A549 (cell line): Measurements from ENCODE around the gene ARL4D. TPM values are rescaled to one million over a fixed set of nuclear protein-coding genes. Genes with fewer than 3 reads are reported as not detected.
"Not testable (repeated sequence)": the region's sequence is repeated elsewhere in the genome, so short reads cannot be mapped to it uniquely, and the experiment has no call there.

ENCODE experiments used
- ATAC-seq, 2 experiments: fragments of 200-7000 bp in 1 of 2; fragments of >200 bp in 1 of 2; cut with Nextera tagmentation in 1 of 2; cut with Tn5 transposase in 1 of 2; 3 replicates each; pipeline versions ENCODE4 v1.8.0 to v1.9.1; 2018 to 2020; ENCODE audit warnings: mild to moderate bottlenecking in 1 of 2, moderate library complexity in 1 of 2
- CTCF ChIA-PET: fragments of 300-600 bp; sonication (Branson Sonifier 250); formaldehyde crosslinking; extraction: SDS; loops from one replicate; lab custom pipeline; 2021; ENCODE audit warnings: antibody characterized with exemption, inconsistent platforms; lab: Yijun Ruan, JAX
- POLR2A ChIA-PET: fragments of 350-600 bp; formaldehyde crosslinking; extraction: SDS; loops from one replicate; lab custom pipeline; 2021; ENCODE audit warnings: antibody characterized with exemption, inconsistent platforms; lab: Yijun Ruan, JAX
- DNase-seq, 2 experiments: peaks; one replicate each; pipeline versions ENCODE4 v3.0.0 to v3.0.0-alpha.2; 2011 to 2016; ENCODE audit warnings: low read depth in 1 of 2, low spot score in 1 of 2
- FAIRE-seq: peaks from 2 replicates; lab custom pipeline; 2011; peaks lifted over from hg19 to GRCh38; lab: Jason Lieb, UNC
- H3K27ac ChIP-seq, 2 experiments: fragments of >200 bp; sonication (Bioruptor Twin); formaldehyde crosslinking; 3 replicates each; pipeline ENCODE4 v1.5.1; 2016 to 2017
- H3K4me1 ChIP-seq: fragments of >200 bp; sonication (Bioruptor Twin); formaldehyde crosslinking; 3 replicates; pipeline ENCODE4 v1.6.1; 2016
- H3K4me2 ChIP-seq: fragments of >200 bp; sonication (Bioruptor Twin); formaldehyde crosslinking; 3 replicates; pipeline ENCODE4 v1.6.1; 2016
- H3K4me3 ChIP-seq: fragments of >200 bp; sonication (Bioruptor Twin); formaldehyde crosslinking; 3 replicates; pipeline ENCODE4 v1.5.1; 2016
- H3K9me3 ChIP-seq: fragments of >200 bp; sonication (Bioruptor Twin); formaldehyde crosslinking; 3 replicates; pipeline ENCODE4 v1.6.1; 2016
- E2F6 ChIP-seq: IDR thresholded peaks from 2 replicates; pipeline ENCODE4 v1.6.1; 2012; ENCODE audit warnings: low read depth, borderline replicate concordance
- ELK1 ChIP-seq: fragments of 150-350 bp; IDR thresholded peaks from 2 replicates; pipeline ENCODE4 v1.6.1; 2014; ENCODE audit warnings: low read depth, mild to moderate bottlenecking, low read length
- EP300 ChIP-seq, 2 experiments: fragments of >200 bp; sonication (Bioruptor Twin); formaldehyde crosslinking; IDR thresholded peaks; 2 replicates in 1 of 2; 3 replicates in 1 of 2; pipeline ENCODE4 v1.6.1; 2016 to 2017
- HOXB13 ChIP-seq: fragments of 250-450 bp; sonication (Bioruptor Pico); IDR thresholded peaks from 2 replicates; pipeline ENCODE4 v1.5.0; 2020; ENCODE audit warnings: low read depth, mild to moderate bottlenecking, moderate library complexity
- MAFK ChIP-seq: fragments of 450-650 bp; IDR thresholded peaks from 2 replicates; pipeline ENCODE4 v1.6.1; 2014; ENCODE audit not compliant: partially characterized antibody
- MAZ ChIP-seq: fragments of 150-350 bp; IDR thresholded peaks from 2 replicates; pipeline ENCODE4 v1.6.1; 2014; ENCODE audit warnings: antibody characterized with exemption, low read depth, low read length, borderline replicate concordance
- PBX3 ChIP-seq: IDR thresholded peaks from 2 replicates; pipeline ENCODE4 v1.6.1; 2012
- POLR2AphosphoS2 ChIP-seq: conservative IDR thresholded peaks from 2 replicates; pipeline ENCODE4 v1.6.1; 2012; ENCODE audit warnings: low read length, improper control_type of control experiment, inconsistent platforms
- RCOR1 ChIP-seq: fragments of 150-350 bp; IDR thresholded peaks from 2 replicates; pipeline ENCODE4 v1.6.1; 2014; ENCODE audit warnings: antibody characterized with exemption, low read length, low read depth
- SREBF2 ChIP-seq: fragments of 450-650 bp; IDR thresholded peaks from 2 replicates; pipeline ENCODE4 v1.6.1; 2014; ENCODE audit warnings: mild to moderate bottlenecking, moderate library complexity
- USF2 ChIP-seq: fragments of 450-650 bp; IDR thresholded peaks from 2 replicates; pipeline ENCODE4 v1.6.1; 2014; ENCODE audit warnings: antibody characterized with exemption
- ZFP36 ChIP-seq: fragments of 450-650 bp; IDR thresholded peaks from 2 replicates; pipeline ENCODE4 v1.6.1; 2014; ENCODE audit warnings: borderline replicate concordance; ENCODE audit not compliant: partially characterized antibody
- WGBS: methylation state at CpG from one replicate; pipeline ENCODE4 v1.1.6; 2017; ENCODE audit errors: missing lambda C conversion rate; 5-methylcytosine and 5-hydroxymethylcytosine counted together
- polyA plus RNA-seq, 4 experiments: library from polyadenylated mRNA; depleted of rRNA in 3 of 4; stranded (reverse); fragments of >200 nt; fragmentation: RNase III in 1 of 4; extraction: RNeasy Plus Mini Kit Qiagen cat#74134 plus additional on column Dnase treatment in 1 of 4; gene quantifications; 2 replicates in 3 of 4; 3 replicates in 1 of 4; pipeline ENCODE4 v1.2.3, GENCODE V29; 2011 to 2017

ARL4D gene
- polyA plus RNA-seq, 2 of the 4 experiments (the other 2 are of a cell fraction): 11.7 to 21.0 TPM

- not testable (repeated sequence) for ATAC-seq, H3K4me3 ChIP-seq, FAIRE-seq, H3K9me3 ChIP-seq, DNase-seq
- POLR2A ChIA-PET: interaction anchor here (0.9 to 2.7 kb wide), 9 partner anchors 9 to 64 kb away, joined by 3 to 38 read pairs (median 7); partner anchors contain the start of genes ARL4D and DHX8
- peak; percentile 33; the same call in 1 of the 2 replicates for TF ChIP-seq E2F6
- H3K4me2 ChIP-seq: peak overlapping the region; percentile 72
- WGBS: 91% methylated on average over 17 of the region's 17 CpGs
- H3K27ac ChIP-seq: peak overlapping the region; percentile 81 to 85
- CTCF ChIA-PET: interaction anchor here (1.0 to 50.6 kb wide), 11 partner anchors 8 to 348 kb away, joined by 3 to 2036 read pairs (median 5); partner anchors contain the start of genes ARL4D and DHX8
- H3K4me1 ChIP-seq: peaks cover 36% of the 10 kb centered on the region
These were observed 20.6 kb downstream of the ARL4D start for GRCh38 chr17:43419375-43419882.

- CTCF ChIA-PET: interaction anchor here (0.6 to 50.6 kb wide), 5 partner anchors 25 to 342 kb away, joined by 4 to 2036 read pairs (median 6); partner anchors contain the start of genes ARL4D and DHX8
- ATAC-seq: no peak
These were observed 25.1 kb downstream of the ARL4D start for GRCh38 chr17:43423777-43424455.

More at GRCh38 chr17:43423777-43424455, 25.1 kb downstream of the ARL4D start:
- H3K4me2 ChIP-seq: no peak overlapping the region
- TF ChIP-seq E2F6 (no peak), PBX3 (no peak), RCOR1 (no peak), EP300 (IDR thresholded peaks at IDR 0.05) (no peak), ZFP36 (no peak), USF2 (no peak), MAFK (no peak), ELK1 (no peak), SREBF2 (no peak), HOXB13 (no peak), MAZ (no peak), POLR2AphosphoS2 (no peak)
- no peaks in the 10 kb centered on the region for H3K9me3 ChIP-seq
- 73% methylated on average over 6 of the region's 6 CpGs for whole genome bisulfite sequencing
- DNase-seq (no peak), FAIRE-seq (peak; percentile 7)
- POLR2A ChIA-PET: interaction anchor here (1.4 to 1.7 kb wide), 2 partner anchors 24 to 56 kb away, joined by 7 to 8 read pairs; no protein-coding TSS in a partner anchor
- H3K4me3 ChIP-seq: no peak overlapping the region
- H3K27ac ChIP-seq: peak overlapping the region in 1 of 2 experiments; percentile 14; a peak in 1 of 6 replicates
- peaks cover 10% of the 10 kb centered on the region for H3K4me1 ChIP-seq
